K562 (cell line): ENCODE data around the gene HSD17B1.

Experiments
- ARID2 ChIP-seq: fragments of 450-650 bp; IDR thresholded peaks from 2 replicates; pipeline ENCODE4 v1.6.1; 2017; ENCODE audit warnings: antibody characterized with exemption, mild to moderate bottlenecking
- GABPB1 ChIP-seq: sonication (generic); formaldehyde crosslinking; IDR thresholded peaks from 2 replicates; pipeline ENCODE4 v1.8.0; 2022; ENCODE audit warnings: mild to moderate bottlenecking, missing genetic modification reagents
- POLR2AphosphoS5 ChIP-seq: IDR thresholded peaks from 2 replicates; pipeline ENCODE4 v1.6.1; 2011; ENCODE audit warnings: mild to moderate bottlenecking, low read depth, low read length, moderate library complexity; ENCODE audit not compliant: control insufficient read depth, insufficient read depth
- SIN3A ChIP-seq, 2 experiments: fragments of 150-350 bp in 1 of 2; IDR thresholded peaks; 2 replicates each; pipeline ENCODE4 v1.6.1; 2011 to 2016; ENCODE audit warnings: borderline replicate concordance in 2 of 2, low read depth in 2 of 2, low read length in 2 of 2, mild to moderate bottlenecking in 2 of 2, moderate library complexity in 2 of 2; ENCODE audit not compliant: control insufficient read depth in 1 of 2
- SP2 ChIP-seq: IDR thresholded peaks from 2 replicates; pipeline ENCODE4 v1.6.1; 2011; ENCODE audit warnings: mild to moderate bottlenecking, low read depth, low read length, moderate library complexity; ENCODE audit not compliant: poor library complexity, severe bottlenecking; ENCODE audit errors: extremely low read depth
- TF ChIP-seq, protein P1 (sequence below): sonication (generic); formaldehyde crosslinking; IDR thresholded peaks from 2 replicates; pipeline ENCODE4 v1.8.0; 2022; ENCODE audit warnings: mild to moderate bottlenecking, low read depth, missing genetic modification reagents

DNA sequence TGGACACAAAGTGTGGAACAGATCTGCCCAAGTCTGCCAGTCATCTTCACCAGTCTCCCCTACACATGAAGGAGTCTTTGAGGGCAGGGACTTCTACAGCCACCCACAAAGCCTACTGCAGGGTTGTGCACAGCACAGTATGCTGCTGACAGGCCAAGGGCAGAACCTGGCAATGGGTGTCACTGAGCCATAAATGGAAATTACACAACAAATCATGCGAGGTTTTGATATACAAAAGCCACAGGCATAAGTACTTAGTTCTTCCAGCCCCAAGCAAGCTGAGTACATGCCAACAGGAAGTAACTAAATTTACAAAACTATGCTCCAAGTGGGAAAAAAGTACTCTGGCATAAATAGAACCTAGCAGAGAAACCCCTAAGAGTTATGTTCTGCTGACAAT is 32.6 kb downstream of the HSD17B1 start:
- TF ChIP-seq SIN3A (IDR thresholded peaks at IDR 0.05; ENCODE audit: borderline replicate concordance in 2 of 2, control insufficient read depth in 1 of 2, low read depth in 2 of 2, low read length in 2 of 2) (no peak), POLR2AphosphoS5 (no peak), ARID2 (no peak), SP2 (no peak), GABPB1 (no peak)
- TF ChIP-seq, protein P1, sequence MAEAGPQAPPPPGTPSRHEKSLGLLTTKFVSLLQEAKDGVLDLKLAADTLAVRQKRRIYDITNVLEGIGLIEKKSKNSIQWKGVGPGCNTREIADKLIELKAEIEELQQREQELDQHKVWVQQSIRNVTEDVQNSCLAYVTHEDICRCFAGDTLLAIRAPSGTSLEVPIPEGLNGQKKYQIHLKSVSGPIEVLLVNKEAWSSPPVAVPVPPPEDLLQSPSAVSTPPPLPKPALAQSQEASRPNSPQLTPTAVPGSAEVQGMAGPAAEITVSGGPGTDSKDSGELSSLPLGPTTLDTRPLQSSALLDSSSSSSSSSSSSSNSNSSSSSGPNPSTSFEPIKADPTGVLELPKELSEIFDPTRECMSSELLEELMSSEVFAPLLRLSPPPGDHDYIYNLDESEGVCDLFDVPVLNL (CRISPR knock-in tag): no peak
